Smooth muscle cell (in vitro differentiated cells): ENCODE results near the gene NYAP1. TPM values are rescaled to one million over a fixed set of nuclear protein-coding genes. Genes with fewer than 3 reads are reported as not detected.

Experiments used
- DNase-seq: peaks from one replicate; lab custom pipeline; 2025; ENCODE audit not compliant: unreplicated experiment; lab: John Stamatoyannopoulos, UW
- H2AFZ ChIP-seq: fragments of 200-600 bp; sonication (generic); 2 replicates; pipeline ENCODE4 v1.6.0; 2016; ENCODE audit warnings: antibody characterized with exemption, low read depth, mild to moderate bottlenecking
- H3F3A ChIP-seq: fragments of 200-600 bp; sonication (generic); 2 replicates; pipeline ENCODE4 v1.6.0; 2017; ENCODE audit warnings: antibody characterized with exemption, low read depth
- H3K27ac ChIP-seq: fragments of 200-600 bp; sonication (generic); 2 replicates; pipeline ENCODE4 v1.5.1; 2016; ENCODE audit warnings: low read depth, mild to moderate bottlenecking
- H3K27me3 ChIP-seq: fragments of 200-600 bp; sonication (generic); 2 replicates; pipeline ENCODE4 v1.6.1; 2016; ENCODE audit warnings: low read depth, mild to moderate bottlenecking
- H3K36me3 ChIP-seq: fragments of 200-600 bp; sonication (generic); 2 replicates; pipeline ENCODE4 v1.5.1; 2016; ENCODE audit warnings: low read depth
- H3K4me1 ChIP-seq: fragments of 200-600 bp; sonication (generic); 2 replicates; pipeline ENCODE4 v1.5.1; 2016; ENCODE audit warnings: low read depth
- H3K4me2 ChIP-seq: fragments of 200-600 bp; sonication (generic); 2 replicates; pipeline ENCODE4 v1.6.0; 2016; ENCODE audit warnings: mild to moderate bottlenecking
- H3K4me3 ChIP-seq: fragments of 200-600 bp; sonication (generic); 2 replicates; pipeline ENCODE4 v1.5.1; 2016; ENCODE audit warnings: mild to moderate bottlenecking
- H3K79me2 ChIP-seq: fragments of 200-600 bp; sonication (generic); 2 replicates; pipeline ENCODE4 v1.6.0; 2016; ENCODE audit warnings: low read depth, mild to moderate bottlenecking
- H3K9ac ChIP-seq: fragments of 200-600 bp; sonication (generic); 2 replicates; pipeline ENCODE4 v1.6.0; 2016; ENCODE audit warnings: low read depth
- H3K9me3 ChIP-seq: fragments of 200-600 bp; sonication (generic); replicated peaks from 2 replicates; pipeline ENCODE4 v1.5.1; 2016; ENCODE audit warnings: low read depth
- H4K20me1 ChIP-seq: fragments of 200-600 bp; sonication (generic); 2 replicates; pipeline ENCODE4 v1.6.0; 2016; ENCODE audit warnings: low read depth
- CTCF ChIP-seq: fragments of 200-600 bp; sonication (generic); IDR thresholded peaks from 2 replicates; pipeline ENCODE4 v1.5.1; 2017; ENCODE audit warnings: borderline replicate concordance, mild to moderate bottlenecking, antibody characterized with exemption; ENCODE audit not compliant: insufficient read depth, poor library complexity, severe bottlenecking
- WGBS: methylation state at CpG from one replicate; pipeline ENCODE4 v1.1.7; 2016; ENCODE audit warnings: low lambda C conversion rate; 5-methylcytosine and 5-hydroxymethylcytosine counted together
- polyA plus RNA-seq: library from polyadenylated mRNA; unstranded; fragments of >200 nt; fragmentation: Nextera tagmentation; extraction: Ambion mirVana; gene quantifications from 2 replicates; pipeline ENCODE4 v1.2.1, GENCODE V29; 2016
- total RNA-seq: library from RNA; depleted of rRNA; stranded (reverse); fragments of >200 nt; gene quantifications from 2 replicates; pipeline ENCODE4 v1.2.3, GENCODE V29; 2014

The NYAP1 gene
- total and polyA plus RNA-seq, 2 experiments from 2014 or later: 2.3 TPM; not detected in 1

GRCh38 chr7:100455206-100455605, 28.5 kb upstream of the NYAP1 start:
- Histone ChIP-seq H3F3A (no peaks in the 10 kb centered on the region), H3K4me3 (no peak overlapping the region), H3K79me2 (no peaks in the 10 kb centered on the region), H3K4me2 (no peak overlapping the region), H4K20me1 (no peaks in the 10 kb centered on the region), H3K4me1 (no peaks in the 10 kb centered on the region), H3K27me3 (no peaks in the 10 kb centered on the region), H3K9me3 (no peaks in the 10 kb centered on the region), H2AFZ (no peak overlapping the region), H3K36me3 (no peaks in the 10 kb centered on the region), H3K27ac (no peak overlapping the region), H3K9ac (no peak overlapping the region)
- WGBS: 90% methylated on average over 3 of the region's 3 CpGs
- no peak for DNase-seq
- no peak for TF ChIP-seq CTCF

GRCh38 chr7:100456562-100456961, 27.2 kb upstream of the NYAP1 start:
- H3K4me2 ChIP-seq: no peak overlapping the region
- H3K9me3 ChIP-seq: no peaks in the 10 kb centered on the region
- no peaks in the 10 kb centered on the region for H3K36me3 ChIP-seq
- no peaks in the 10 kb centered on the region for H3F3A ChIP-seq
- DNase-seq: no peak
- H3K79me2 ChIP-seq: no peaks in the 10 kb centered on the region
- no peak for TF ChIP-seq CTCF
- no peak overlapping the region for H3K27ac ChIP-seq
- no peak overlapping the region for H2AFZ ChIP-seq
- no peaks in the 10 kb centered on the region for H4K20me1 ChIP-seq
- H3K27me3 ChIP-seq: no peaks in the 10 kb centered on the region
- H3K4me1 ChIP-seq: no peaks in the 10 kb centered on the region
- no peak overlapping the region for H3K4me3 ChIP-seq
- no peak overlapping the region for H3K9ac ChIP-seq
- 94% methylated on average over 14 of the region's 14 CpGs for WGBS

GRCh38 chr7:100457033-100457432, 26.7 kb upstream of the NYAP1 start:
- H3K79me2 ChIP-seq: no peaks in the 10 kb centered on the region
- no peaks in the 10 kb centered on the region for H4K20me1 ChIP-seq
- H3K9ac ChIP-seq: no peak overlapping the region
- H3K27me3 ChIP-seq: no peaks in the 10 kb centered on the region
- no peak overlapping the region for H2AFZ ChIP-seq
- H3K4me1 ChIP-seq: no peaks in the 10 kb centered on the region
- H3F3A ChIP-seq: no peaks in the 10 kb centered on the region
- 97% methylated on average over 6 of the region's 6 CpGs for WGBS
- no peak overlapping the region for H3K4me3 ChIP-seq
- no peak overlapping the region for H3K27ac ChIP-seq
- H3K9me3 ChIP-seq: no peaks in the 10 kb centered on the region
- no peaks in the 10 kb centered on the region for H3K36me3 ChIP-seq
- H3K4me2 ChIP-seq: no peak overlapping the region
- no peak for DNase-seq
- no peak for TF ChIP-seq CTCF

GRCh38 chr7:100464210-100464660, 19.5 kb upstream of the NYAP1 start, which contains the start of gene SPACDR:
Gene SPACDR, minus strand, starts transcription at chr7:100464260. Its CDS starts 235 bp downstream, at chr7:100464025.
- no peak for TF ChIP-seq CTCF
- Histone ChIP-seq H3K4me1 (no peaks in the 10 kb centered on the region), H3K4me2 (no peak within 1 kb of the TSS), H3K27me3 (no peaks in the 10 kb centered on the region), H3F3A (no peaks in the 10 kb centered on the region), H3K9me3 (no peaks in the 10 kb centered on the region), H3K9ac (no peak within 1 kb of the TSS), H3K27ac (no peak within 1 kb of the TSS), H3K36me3 (no peaks in the 10 kb centered on the region), H2AFZ (no peak within 1 kb of the TSS), H4K20me1 (peaks cover 10% of the 10 kb centered on the region), H3K4me3 (no peak within 1 kb of the TSS), H3K79me2 (no peaks in the 10 kb centered on the region)
- no peak for DNase-seq
- whole genome bisulfite sequencing: 86% methylated on average over 7 of the region's 7 CpGs
